GM21786 (cell line): ENCODE results near the gene BMPR1B.
"Not testable (repeated sequence)": the region's sequence is repeated elsewhere in the genome, so short reads cannot be mapped to it uniquely, and the experiment has no call there.

Experiments used
- ATAC-seq: cut with Tn5 transposase; IDR thresholded peaks from one replicate; pipeline ENCODE4 v1.9.1; 2021; ENCODE audit not compliant: unreplicated experiment

BMPR1B gene

GRCh38 chr4:94831607-94832006 lies 73.9 kb downstream of the BMPR1B start:
- ATAC-seq: no peak

GRCh38 chr4:94832329-94832728 lies 74.6 kb downstream of the BMPR1B start:
- not testable (repeated sequence) for ATAC-seq

DNA sequence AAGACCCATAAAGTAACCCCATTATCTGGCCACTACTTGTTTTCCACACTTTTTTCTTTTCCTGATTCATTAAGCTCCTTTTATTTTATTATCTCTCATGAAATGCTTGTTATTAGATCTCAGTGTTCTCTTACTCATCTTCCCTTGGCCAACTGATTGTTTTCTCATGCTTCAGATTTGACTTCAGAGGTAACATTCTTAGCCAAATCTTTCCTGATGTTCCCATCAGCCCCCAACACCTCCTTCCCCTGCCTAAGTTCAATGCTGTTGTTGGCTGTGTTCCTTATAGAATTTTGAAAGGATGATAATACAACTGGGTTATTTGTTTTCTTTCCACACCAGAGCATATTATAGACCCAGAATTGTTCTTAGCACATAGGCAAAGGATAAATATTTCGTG lies 75.6 kb downstream of the BMPR1B start:
- ATAC-seq: no peak

DNA sequence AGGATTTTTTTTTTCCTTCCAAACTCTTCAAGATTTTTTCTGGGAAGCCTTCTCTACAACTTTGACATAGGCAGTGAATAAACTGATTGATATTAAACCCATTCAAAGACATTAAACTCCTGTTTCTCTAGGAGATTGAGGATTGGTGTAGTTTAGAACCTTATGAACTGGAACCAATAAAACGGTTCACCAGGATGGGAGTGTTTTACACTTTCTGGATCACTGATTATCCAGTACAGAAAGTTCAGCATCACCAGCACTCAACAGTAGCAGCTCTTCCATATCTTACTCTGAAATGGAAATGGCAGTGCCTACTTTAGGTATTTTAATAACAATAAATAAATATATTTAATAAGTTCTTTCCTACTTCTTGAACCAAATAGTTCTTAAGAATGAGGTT lies 76.7 kb downstream of the BMPR1B start:
- no peak for ATAC-seq

- not testable (repeated sequence) for ATAC-seq
These were observed 83.6 kb downstream of the BMPR1B start for GRCh38 chr4:94841166-94841863.

DNA sequence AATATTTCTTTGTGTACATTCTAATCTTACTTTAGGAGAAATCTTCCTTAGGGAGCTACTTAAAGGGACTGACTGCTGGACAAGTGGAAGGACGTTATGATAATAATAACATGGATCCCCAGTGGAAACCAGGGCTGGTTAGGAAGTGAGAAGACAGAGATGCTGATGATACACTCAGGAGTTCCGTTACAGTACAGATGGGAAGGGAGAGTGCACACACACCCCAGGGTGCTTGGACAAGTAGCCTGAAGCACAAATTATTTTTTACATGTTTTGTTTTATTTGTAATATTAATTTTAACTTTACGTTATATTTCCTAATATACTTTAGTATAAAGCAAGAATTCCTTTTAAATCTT lies 84.1 kb downstream of the BMPR1B start:
- no peak for ATAC-seq

- no peak for ATAC-seq
These were observed 85.5 kb downstream of the BMPR1B start for GRCh38 chr4:94843216-94843615.

GRCh38 chr4:94848326-94848725 lies 90.6 kb downstream of the BMPR1B start:
- ATAC-seq: no peak

DNA sequence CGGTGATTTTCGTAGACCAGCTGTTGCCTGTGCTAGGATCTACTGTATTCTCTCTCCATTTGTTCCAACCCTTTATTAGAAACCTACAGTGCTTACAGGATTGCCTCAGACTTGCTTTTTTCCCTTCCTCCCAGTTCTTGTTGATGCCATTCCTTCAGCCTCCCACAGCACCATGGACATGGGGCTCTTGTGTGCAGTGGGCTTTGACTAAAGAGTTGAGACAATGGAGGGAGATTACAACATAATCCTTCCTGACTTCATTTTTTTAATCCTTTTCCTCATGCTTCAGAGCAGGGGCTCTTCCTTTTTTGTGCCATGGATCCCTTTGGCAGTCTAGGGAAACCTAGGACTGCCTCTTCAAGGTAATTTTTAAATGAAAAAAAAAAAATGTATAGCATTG lies 92.1 kb downstream of the BMPR1B start:
- ATAC-seq: no peak

DNA sequence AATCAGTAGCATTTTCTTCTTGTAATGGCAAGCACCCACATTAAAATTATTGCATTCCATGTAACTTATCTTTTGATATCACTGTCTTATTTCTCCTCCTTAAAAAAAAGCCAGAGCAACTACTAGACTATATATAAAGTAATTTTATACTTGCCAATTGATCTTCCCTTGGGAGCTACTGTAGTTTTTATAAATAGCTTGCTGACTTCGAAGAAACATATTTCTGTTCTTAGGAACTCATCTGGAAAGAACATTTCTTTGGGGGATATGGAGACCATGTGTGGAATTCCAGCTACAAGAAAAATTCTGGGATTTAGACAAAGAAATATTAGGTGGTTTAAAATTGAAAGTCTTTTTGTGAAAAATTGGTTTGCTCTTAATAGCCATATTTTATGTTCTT lies 94.9 kb downstream of the BMPR1B start:
- ATAC-seq: no peak

GRCh38 chr4:94856030-94856429 lies 98.3 kb downstream of the BMPR1B start:
- no peak for ATAC-seq

DNA sequence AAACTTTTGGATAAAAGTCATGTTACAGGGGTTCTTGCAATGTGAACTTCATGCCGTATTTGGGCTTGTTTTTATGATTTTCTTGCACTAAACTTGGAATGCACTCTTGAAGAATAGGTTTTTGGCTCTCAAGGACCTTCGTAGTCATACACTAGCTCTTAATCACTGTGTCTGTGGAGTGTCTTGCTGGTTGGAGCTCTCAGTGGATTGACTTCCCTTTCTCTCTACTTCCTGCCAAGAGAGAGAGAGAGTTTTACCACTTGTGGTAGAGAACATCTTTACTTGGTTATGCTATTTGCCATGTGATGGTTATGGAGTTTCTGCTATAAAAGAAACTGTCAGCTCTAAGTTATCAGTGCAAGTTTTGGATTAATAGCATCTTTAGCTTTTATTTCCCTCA lies 112.4 kb downstream of the BMPR1B start:
- ATAC-seq: no peak

DNA sequence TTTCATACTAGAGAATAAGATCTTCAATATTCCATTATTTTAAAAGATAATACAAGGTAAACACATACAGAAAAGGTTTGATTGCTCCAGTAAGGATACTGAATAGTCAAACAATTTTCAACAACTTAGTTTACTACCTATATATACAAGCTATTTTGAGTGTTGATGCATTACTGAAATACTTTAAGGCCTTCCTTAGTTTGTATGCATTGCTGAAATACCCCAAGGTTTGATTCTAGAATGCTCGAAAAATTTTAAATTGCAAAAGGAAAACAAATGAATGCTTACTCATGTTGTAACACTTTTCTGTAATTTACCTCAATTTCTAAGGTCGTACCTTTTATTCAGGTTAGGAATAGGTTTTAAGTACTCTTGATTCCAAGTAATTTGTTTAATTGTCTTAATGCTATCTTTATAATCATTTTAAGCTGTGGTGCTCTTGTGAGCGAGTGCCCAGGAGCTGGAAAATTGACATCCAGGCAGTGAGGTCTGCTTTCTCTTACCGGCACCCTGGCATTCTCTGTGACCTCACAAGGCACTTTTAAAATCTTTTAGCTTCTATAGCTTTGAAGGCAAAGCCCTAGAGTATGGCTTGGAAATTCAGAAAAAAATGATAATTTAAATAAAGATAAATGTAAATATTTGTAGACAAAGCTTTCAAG lies 114.0 kb downstream of the BMPR1B start:
- no peak for ATAC-seq

DNA sequence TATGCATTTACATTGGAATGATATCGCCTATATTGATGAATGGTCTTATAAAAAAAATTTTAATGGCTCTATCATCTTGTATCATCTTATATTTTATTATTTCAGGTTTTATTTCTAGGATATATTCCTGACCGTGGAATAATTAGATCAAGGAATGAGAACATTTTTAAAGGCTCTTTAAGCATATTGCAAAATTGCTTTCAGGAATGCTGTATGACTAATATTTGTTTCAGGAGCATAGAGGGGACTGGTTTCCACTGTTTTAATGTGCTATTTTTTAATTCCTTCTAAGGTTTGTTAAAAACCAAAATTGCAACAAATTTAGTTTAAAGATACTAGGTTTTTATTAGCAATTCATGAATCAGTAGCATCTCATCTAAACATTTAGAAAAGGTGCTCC lies 120.2 kb downstream of the BMPR1B start:
- ATAC-seq: no peak

DNA sequence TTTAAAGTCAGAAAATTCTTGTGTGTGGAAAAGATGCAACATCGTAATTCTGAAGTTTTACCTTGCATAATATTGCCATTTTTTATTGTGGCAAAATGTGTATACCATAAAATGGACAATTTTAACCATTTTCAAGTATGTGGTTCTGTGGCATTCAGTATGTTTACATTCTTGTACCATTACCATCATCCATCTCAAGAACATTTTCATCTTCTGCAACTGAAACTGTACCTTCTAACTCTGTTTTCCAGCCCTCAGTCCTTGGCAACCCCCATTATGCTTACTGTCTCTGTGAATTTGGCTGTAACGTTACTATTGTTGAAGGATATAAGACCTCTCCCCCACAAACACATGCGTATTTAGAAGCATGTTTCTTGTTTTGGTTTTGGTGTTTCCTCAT lies 123.2 kb downstream of the BMPR1B start:
- ATAC-seq: no peak

DNA sequence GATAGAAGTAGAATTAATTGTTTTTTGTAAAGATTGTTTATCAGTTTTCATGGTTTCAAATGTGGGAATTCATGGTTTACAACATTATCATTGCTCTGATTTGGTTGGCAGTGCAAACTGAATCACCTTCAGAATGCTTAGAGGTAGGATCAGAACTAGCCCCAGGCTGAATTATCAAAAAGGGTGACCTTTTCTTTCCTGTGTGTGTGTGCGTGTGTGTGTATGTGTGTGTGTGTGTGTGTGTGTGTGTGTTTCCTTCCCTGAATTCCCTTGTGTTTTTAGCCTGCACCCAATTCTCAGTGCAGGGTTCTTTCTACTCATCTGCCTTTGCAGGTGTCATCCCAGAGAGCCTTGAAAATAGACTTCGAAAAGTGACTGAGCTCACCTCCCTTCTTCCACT lies 125.0 kb downstream of the BMPR1B start:
- no peak for ATAC-seq

DNA sequence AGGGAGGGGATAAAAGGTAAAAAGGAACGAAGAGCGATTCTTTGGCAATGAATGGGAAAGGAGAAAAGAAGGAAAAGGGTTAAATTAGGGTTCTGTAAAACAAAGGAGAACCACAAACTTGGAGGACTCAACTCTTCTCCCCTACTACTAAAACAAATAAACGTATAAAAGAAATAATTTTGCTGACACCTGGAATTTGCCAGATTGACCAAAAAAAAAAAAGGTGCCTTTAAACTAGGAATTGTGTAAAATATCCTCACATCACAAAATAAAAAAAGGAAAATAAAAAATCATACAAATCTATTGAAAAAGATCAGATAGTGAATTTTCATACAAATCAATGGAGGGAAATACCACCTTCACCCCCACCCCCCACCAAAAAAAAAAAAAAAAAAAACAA lies 129.3 kb downstream of the BMPR1B start:
- no peak for ATAC-seq

DNA sequence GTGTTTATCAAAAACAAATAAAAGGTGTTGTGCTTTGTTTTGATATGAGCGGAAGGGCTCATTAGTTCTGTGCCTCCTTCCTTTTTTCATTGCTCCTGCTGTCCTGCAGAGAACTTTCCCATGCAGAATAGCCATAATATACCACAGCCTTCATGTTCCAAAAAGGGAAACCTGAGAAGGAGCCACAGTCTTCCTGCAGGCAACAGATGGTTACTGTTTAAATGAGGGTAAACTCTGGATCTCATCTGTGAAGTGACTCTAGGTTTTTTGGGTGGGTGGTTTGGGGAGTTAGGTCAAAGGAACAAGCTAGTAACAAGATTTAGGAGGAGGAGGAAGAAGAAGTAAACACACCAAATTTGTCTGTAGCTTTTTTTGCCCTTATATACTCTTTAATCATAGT lies 131.8 kb downstream of the BMPR1B start:
- no peak for ATAC-seq

- no peak for ATAC-seq
These were observed 132.2 kb downstream of the BMPR1B start for GRCh38 chr4:94889946-94890345.

DNA sequence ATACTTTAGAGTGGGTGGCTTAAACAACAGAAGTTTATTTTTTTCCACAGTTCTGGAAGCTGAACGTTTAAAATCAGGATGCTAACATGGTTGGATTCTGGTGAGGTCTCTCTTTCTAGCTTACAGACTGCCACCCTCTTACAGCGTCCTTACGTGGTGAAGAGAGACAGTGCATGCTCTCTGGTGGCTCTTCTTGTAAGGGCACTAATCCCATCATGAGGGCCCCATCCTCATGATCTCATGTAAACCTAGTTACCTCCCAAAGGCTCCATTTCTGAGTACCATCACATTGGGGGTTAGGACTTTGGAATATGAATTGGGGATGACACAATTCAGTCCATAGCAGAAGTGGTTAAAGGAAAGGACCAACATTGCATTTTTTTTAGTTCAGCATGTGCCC lies 132.8 kb downstream of the BMPR1B start:
- no peak for ATAC-seq

GRCh38 chr4:94892051-94892450 lies 134.3 kb downstream of the BMPR1B start:
- ATAC-seq: no peak

- ATAC-seq: no peak
These were observed 137.3 kb downstream of the BMPR1B start for GRCh38 chr4:94895081-94895480.

- ATAC-seq: no peak
These were observed 139.3 kb downstream of the BMPR1B start for GRCh38 chr4:94897023-94897422.
